ENCODE results near the gene ANO4. TPM values are rescaled to one million over a fixed set of nuclear protein-coding genes. Genes with fewer than 3 reads are reported as not detected.
"Not testable (repeated sequence)": the region's sequence is repeated elsewhere in the genome, so short reads cannot be mapped to it uniquely, and the experiment has no call there.

ANO4 gene
- total RNA-seq, 1 donor from 2014 or later, result 0.74 TPM

- Histone ChIP-seq H3K9me3 (no peaks in the 10 kb centered on the region), H3K4me3 (no peak overlapping the region), H3K36me3 (no peaks in the 10 kb centered on the region), H3K27me3 (no peaks in the 10 kb centered on the region), H3K27ac (no peak overlapping the region), H3K4me1 (no peaks in the 10 kb centered on the region)
- no peak for DNase-seq (ENCODE audit: extremely low spot score in 2 of 2)
- intact Hi-C loops (cut with DNase I), result no loop called here
- TF ChIP-seq POLR2AphosphoS5 (IDR thresholded peaks at IDR 0.05; ENCODE audit: insufficient read depth in 1 of 2, low read depth in 1 of 2), result no peak
- no peak for TF ChIP-seq CTCF (IDR thresholded peaks at IDR 0.05)
- no peak for TF ChIP-seq POLR2A (IDR thresholded peaks at IDR 0.05)
Observed at GRCh38 chr12:101086490-101087135, 292.0 kb downstream of the ANO4 start.

- no peak for DNase-seq (ENCODE audit: extremely low spot score in 2 of 2)
- TF ChIP-seq POLR2A (IDR thresholded peaks at IDR 0.05) (no peak), CTCF (IDR thresholded peaks at IDR 0.05) (no peak), POLR2AphosphoS5 (IDR thresholded peaks at IDR 0.05; ENCODE audit: insufficient read depth in 1 of 2, low read depth in 1 of 2) (no peak)
- Histone ChIP-seq H3K27ac (no peak overlapping the region), H3K9me3 (no peaks in the 10 kb centered on the region), H3K4me1 (no peaks in the 10 kb centered on the region), H3K27me3 (no peaks in the 10 kb centered on the region), H3K4me3 (no peak overlapping the region), H3K36me3 (no peaks in the 10 kb centered on the region)
- intact Hi-C loops (cut with DNase I), result no loop called here
Observed at GRCh38 chr12:101087920-101088319, 293.3 kb downstream of the ANO4 start.

GRCh38 chr12:101089271-101089670, 294.7 kb downstream of the ANO4 start:
- Histone ChIP-seq H3K9me3 (no peaks in the 10 kb centered on the region), H3K4me1 (no peaks in the 10 kb centered on the region), H3K4me3 (no peak overlapping the region), H3K36me3 (no peaks in the 10 kb centered on the region), H3K27me3 (no peaks in the 10 kb centered on the region), H3K27ac (no peak overlapping the region)
- intact Hi-C loops (cut with DNase I), result no loop called here
- TF ChIP-seq CTCF (IDR thresholded peaks at IDR 0.05) (no peak), POLR2A (IDR thresholded peaks at IDR 0.05) (no peak), POLR2AphosphoS5 (IDR thresholded peaks at IDR 0.05; ENCODE audit: insufficient read depth in 1 of 2, low read depth in 1 of 2) (no peak)
- no peak for DNase-seq (ENCODE audit: extremely low spot score in 2 of 2)

- H3K27ac ChIP-seq; DNase-seq (ENCODE audit: extremely low spot score in 2 of 2); H3K27me3 ChIP-seq; intact Hi-C loops (cut with DNase I); H3K36me3 ChIP-seq; H3K9me3 ChIP-seq; H3K4me1 ChIP-seq; H3K4me3 ChIP-seq: not testable (repeated sequence)
Observed at GRCh38 chr12:101090222-101090621, 295.6 kb downstream of the ANO4 start.

GRCh38 chr12:101097829-101098580, 303.4 kb downstream of the ANO4 start:
- no peak for DNase-seq (ENCODE audit: extremely low spot score in 2 of 2)
- Histone ChIP-seq H3K9me3 (no peaks in the 10 kb centered on the region), H3K4me3 (no peak overlapping the region), H3K36me3 (no peaks in the 10 kb centered on the region), H3K27ac (no peak overlapping the region), H3K4me1 (no peaks in the 10 kb centered on the region), H3K27me3 (no peaks in the 10 kb centered on the region)
- intact Hi-C loops (cut with DNase I), result no loop called here
- TF ChIP-seq POLR2A (IDR thresholded peaks at IDR 0.05), result no peak
- TF ChIP-seq POLR2AphosphoS5 (IDR thresholded peaks at IDR 0.05; ENCODE audit: insufficient read depth in 1 of 2, low read depth in 1 of 2), result no peak
- no peak for TF ChIP-seq CTCF (IDR thresholded peaks at IDR 0.05)
